ENCODE results near the gene MED6.

- TF ChIP-seq CTCF (IDR thresholded peaks at IDR 0.05; ENCODE audit: poor library complexity, severe bottlenecking) (no peak), POLR2AphosphoS5 (IDR thresholded peaks at IDR 0.05) (no peak), RAD21 (conservative IDR thresholded peaks at IDR 0.05) (no peak)
Observed at GRCh38 chr14:70601162-70601561, 707 bp upstream of the MED6 start.
